Activated B cell treated with CpG ODN at 0.5 μM for 24 hours (primary cell): ENCODE results near the gene IL10RA. TPM values are rescaled to one million over a fixed set of nuclear protein-coding genes. Genes with fewer than 3 reads are reported as not detected.
A peak's percentile ranks its signal among the peaks of the same experiment; 100 is the strongest.

ENCODE experiments used
- ATAC-seq: fragments of 200-7000 bp; cut with Tn5 transposase; one replicate; pipeline ENCODE4 v1.10.0; 2021; ENCODE audit warnings: low read depth, mild to moderate bottlenecking, moderate library complexity
- CTCF ChIA-PET: fragments of 350-600 bp; sonication (Branson Sonifier 250); formaldehyde crosslinking; loops from one replicate; lab custom pipeline; 2021; ENCODE audit warnings: antibody characterized with exemption; lab: Charles Lee
- POLR2A ChIA-PET: fragments of 350-600 bp; sonication (Branson Sonifier 250); formaldehyde crosslinking; loops from one replicate; lab custom pipeline; 2021; ENCODE audit warnings: antibody characterized with exemption; lab: Charles Lee
- DNase-seq: peaks from one replicate; pipeline ENCODE4 v3.0.0; 2022
- H3K27ac Mint-ChIP-seq: one replicate; pipeline ENCODE4 v1.8.0; 2020; ENCODE audit warnings: mixed read lengths
- H3K27me3 Mint-ChIP-seq: one replicate; pipeline ENCODE4 v1.8.0; 2021; ENCODE audit warnings: mixed read lengths
- H3K36me3 Mint-ChIP-seq: one replicate; pipeline ENCODE4 v1.8.0; 2021; ENCODE audit warnings: low read depth, mixed read lengths
- H3K4me1 Mint-ChIP-seq: one replicate; pipeline ENCODE4 v1.8.0; 2021; ENCODE audit warnings: mixed read lengths
- H3K4me3 Mint-ChIP-seq: one replicate; pipeline ENCODE4 v1.8.0; 2020; ENCODE audit warnings: mild to moderate bottlenecking, mixed read lengths
- H3K9me3 Mint-ChIP-seq: one replicate; pipeline ENCODE4 v1.8.0; 2020; ENCODE audit warnings: mixed read lengths
- intact Hi-C: fragments of 100-400 bp; cut with micrococcal nuclease; formaldehyde crosslinking; loops from one replicate; pipeline ENCODE4 v1.15.1; 2024
- total RNA-seq: library from RNA; stranded (reverse); gene quantifications from 2 replicates; pipeline ENCODE4 v1.2.3, GENCODE V29; 2022
- TF ChIP-seq, protein P1 (sequence below): fragments of 200-600 bp; IDR thresholded peaks from one replicate; pipeline ENCODE4 v1.8.0; 2022; ENCODE audit warnings: antibody characterized with exemption, mild to moderate bottlenecking

IL10RA gene
- total RNA-seq, 1 donor from 2014 or later: 350 TPM

DNA sequence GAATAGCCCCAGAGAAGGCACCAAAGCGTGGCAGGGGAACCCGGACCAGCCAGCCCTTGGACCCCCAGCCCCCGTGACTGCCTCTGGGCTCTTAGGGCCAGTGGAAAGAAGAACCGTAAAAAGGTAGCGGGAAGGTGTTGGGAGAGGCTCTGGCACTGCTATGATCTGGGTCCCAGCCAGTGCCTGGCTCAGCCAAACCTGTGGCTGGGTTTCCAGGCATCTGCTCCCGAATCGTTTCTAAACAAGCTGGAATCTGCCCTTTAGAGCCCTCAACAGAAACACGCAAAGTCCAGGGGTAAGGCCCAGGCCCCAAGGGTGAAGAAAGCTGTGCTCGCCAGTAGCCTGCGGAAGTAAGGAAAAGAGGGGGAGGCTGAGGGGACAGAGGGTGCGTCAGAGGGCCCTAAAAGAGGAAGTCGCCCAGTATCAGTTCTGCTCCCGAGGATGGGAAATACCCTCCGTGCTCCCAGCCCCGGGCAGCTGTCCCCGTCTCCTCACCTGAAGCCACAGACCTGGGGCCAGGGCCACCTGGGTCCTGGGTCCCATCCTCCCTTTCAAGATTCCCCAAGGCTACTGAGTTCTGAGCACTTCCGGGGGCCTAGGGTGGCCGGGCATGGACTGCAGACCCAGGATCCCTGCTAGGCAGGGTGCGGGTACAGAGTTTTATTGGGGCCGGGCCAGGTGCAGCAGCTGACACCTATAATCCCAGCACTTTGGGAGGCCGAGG, 24.7 kb downstream of the IL10RA start:
- H3K4me3 Mint-ChIP-seq: peak overlapping the region; percentile 66
- CTCF ChIA-PET: interaction anchor here (1.5 to 5.2 kb wide), 4 partner anchors 10 to 64 kb away, joined by 5 to 42 read pairs (median 8); no protein-coding TSS in a partner anchor
- peaks cover 100% of the 10 kb centered on the region for H3K4me1 Mint-ChIP-seq
- TF ChIP-seq, protein P1, sequence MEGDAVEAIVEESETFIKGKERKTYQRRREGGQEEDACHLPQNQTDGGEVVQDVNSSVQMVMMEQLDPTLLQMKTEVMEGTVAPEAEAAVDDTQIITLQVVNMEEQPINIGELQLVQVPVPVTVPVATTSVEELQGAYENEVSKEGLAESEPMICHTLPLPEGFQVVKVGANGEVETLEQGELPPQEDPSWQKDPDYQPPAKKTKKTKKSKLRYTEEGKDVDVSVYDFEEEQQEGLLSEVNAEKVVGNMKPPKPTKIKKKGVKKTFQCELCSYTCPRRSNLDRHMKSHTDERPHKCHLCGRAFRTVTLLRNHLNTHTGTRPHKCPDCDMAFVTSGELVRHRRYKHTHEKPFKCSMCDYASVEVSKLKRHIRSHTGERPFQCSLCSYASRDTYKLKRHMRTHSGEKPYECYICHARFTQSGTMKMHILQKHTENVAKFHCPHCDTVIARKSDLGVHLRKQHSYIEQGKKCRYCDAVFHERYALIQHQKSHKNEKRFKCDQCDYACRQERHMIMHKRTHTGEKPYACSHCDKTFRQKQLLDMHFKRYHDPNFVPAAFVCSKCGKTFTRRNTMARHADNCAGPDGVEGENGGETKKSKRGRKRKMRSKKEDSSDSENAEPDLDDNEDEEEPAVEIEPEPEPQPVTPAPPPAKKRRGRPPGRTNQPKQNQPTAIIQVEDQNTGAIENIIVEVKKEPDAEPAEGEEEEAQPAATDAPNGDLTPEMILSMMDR: no peak
- peak overlapping the region; percentile 98 for H3K27ac Mint-ChIP-seq
- POLR2A ChIA-PET: interaction anchor here (0.5 to 41.6 kb wide), 14 partner anchors 10 to 873 kb away, joined by 3 to 1422 read pairs (median 8); partner anchors contain the start of genes CXCR5 and IL10RA
- intact Hi-C loops: loop anchor here (1.0 kb wide), 7 partner anchors 8 to 196 kb away; partner anchors contain the start of gene IL10RA
- DNase-seq (peak; percentile 77), ATAC-seq (peak; percentile 67)
- peaks cover 2% of the 10 kb centered on the region for H3K9me3 Mint-ChIP-seq
- H3K36me3 Mint-ChIP-seq: peaks cover 2% of the 10 kb centered on the region
- no peaks in the 10 kb centered on the region for H3K27me3 Mint-ChIP-seq

DNA sequence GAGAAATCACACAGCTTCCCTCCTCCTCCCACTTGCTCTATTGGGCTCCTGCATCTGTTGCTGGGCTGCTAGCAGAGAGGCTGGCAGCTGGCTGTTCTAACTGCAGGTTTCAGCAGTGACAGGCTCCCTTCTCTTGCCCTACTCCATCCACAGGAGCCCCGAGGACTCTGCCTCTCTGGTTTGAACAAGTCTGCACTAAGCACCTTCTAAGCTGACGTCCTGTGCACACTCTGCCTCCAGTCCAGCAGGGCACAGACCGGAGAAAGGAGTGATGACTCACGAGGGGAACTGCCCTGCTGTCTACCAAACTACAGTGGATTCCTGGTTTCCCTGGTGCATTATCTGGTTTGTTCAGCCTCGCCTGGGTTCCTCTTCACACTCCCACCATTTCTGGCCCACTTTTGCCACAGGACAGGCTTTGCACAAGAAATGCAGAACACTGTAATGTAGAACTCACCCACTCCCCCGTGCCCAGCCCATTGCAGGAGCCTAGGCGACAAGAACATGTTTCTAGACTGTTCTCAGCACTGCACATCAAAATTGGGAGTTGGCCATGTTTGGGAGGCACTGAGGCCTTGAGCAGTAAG, 26.0 kb downstream of the IL10RA start:
- Mint-ChIP-seq H3K4me3 (peak overlapping the region; percentile 50), H3K4me1 (peaks cover 98% of the 10 kb centered on the region), H3K36me3 (peaks cover 3% of the 10 kb centered on the region), H3K27ac (peak overlapping the region; percentile 98), H3K9me3 (peaks cover 2% of the 10 kb centered on the region), H3K27me3 (no peaks in the 10 kb centered on the region)
- intact Hi-C loops: loop anchor here (1.0 kb wide), 2 partner anchors 34 to 41 kb away; no protein-coding TSS in a partner anchor
- CTCF ChIA-PET: interaction anchor here (1.3 to 5.2 kb wide), 4 partner anchors 40 to 204 kb away, joined by 3 to 42 read pairs (median 8); no protein-coding TSS in a partner anchor
- peak; percentile 45 for ATAC-seq
- TF ChIP-seq, protein P1: no peak
- DNase-seq: no peak
- POLR2A ChIA-PET: interaction anchor here (0.7 to 41.6 kb wide), 11 partner anchors 9 to 196 kb away, joined by 3 to 1422 read pairs (median 6); partner anchors contain the start of gene IL10RA

DNA sequence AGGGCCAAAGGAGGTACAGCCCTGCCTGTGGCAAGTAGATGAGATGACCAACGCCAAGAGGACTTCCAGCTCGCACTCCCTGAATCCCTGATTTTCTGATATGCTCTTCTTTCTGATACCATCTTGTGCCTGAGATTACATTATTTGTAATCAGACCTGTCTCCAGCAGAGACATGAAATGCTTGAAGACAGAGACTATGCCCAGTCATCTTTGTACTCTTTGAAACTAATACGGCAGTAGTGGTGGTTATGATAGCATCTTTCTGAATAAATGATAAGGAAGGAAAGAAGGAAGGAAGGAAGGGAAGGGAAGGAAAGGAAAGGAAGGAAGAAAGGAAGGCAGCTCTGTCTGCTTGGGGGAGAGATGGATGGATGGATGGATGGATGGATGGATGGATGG, 27.8 kb downstream of the IL10RA start:
- intact Hi-C loops: no loop called here
- TF ChIP-seq, protein P1: no peak
- Mint-ChIP-seq H3K27me3 (no peaks in the 10 kb centered on the region), H3K36me3 (peaks cover 15% of the 10 kb centered on the region), H3K4me3 (no peak overlapping the region), H3K9me3 (peaks cover 11% of the 10 kb centered on the region), H3K4me1 (peaks cover 79% of the 10 kb centered on the region), H3K27ac (peak overlapping the region; percentile 98)
- CTCF ChIA-PET: interaction anchor here (5.2 kb wide), 1 partner anchor 38 kb away, joined by 42 read pairs; no protein-coding TSS in a partner anchor
- POLR2A ChIA-PET: interaction anchor here (1.2 to 25.5 kb wide), 4 partner anchors 9 to 198 kb away, joined by 4 to 1422 read pairs (median 111); partner anchors contain the start of gene IL10RA
- ATAC-seq: no peak
- no peak for DNase-seq

DNA sequence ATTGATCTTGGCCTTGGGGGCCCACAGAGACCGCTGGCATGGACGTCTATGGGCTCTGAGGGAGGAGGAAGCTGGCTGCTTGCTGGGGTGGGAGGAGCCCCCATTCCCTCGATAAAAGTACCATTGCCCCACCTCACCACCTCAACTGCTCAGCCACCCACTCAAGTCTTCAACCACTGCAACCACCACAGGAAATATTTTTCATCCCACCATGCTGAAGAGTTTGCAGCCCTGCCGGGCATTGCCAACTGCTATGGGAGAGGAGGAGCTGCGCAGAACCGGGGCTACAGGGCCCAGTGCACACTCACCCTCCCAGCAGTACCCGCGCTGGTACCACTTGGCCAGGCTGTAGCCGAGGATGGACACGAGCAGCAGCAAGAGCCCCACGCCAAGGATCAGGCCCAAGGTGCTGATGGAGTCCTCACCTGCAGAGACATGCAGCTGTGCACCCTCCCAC, 29.2 kb downstream of the IL10RA start:
- H3K36me3 Mint-ChIP-seq: peaks cover 15% of the 10 kb centered on the region

More for the DNA sequence above, 29.2 kb downstream of the IL10RA start:
- intact Hi-C loops: no loop called here
- Mint-ChIP-seq H3K4me3 (peak overlapping the region; percentile 65), H3K9me3 (peaks cover 14% of the 10 kb centered on the region), H3K4me1 (peaks cover 66% of the 10 kb centered on the region), H3K27ac (peak overlapping the region; percentile 98), H3K27me3 (no peaks in the 10 kb centered on the region)
- ATAC-seq: peak; percentile 8
- ChIA-PET CTCF (interaction anchor here (1.1 to 2.4 kb wide), 9 partner anchors 9 to 68 kb away, joined by 3 to 14 read pairs (median 3); no protein-coding TSS in a partner anchor), POLR2A (interaction anchor here (0.9 to 25.5 kb wide), 14 partner anchors 9 to 207 kb away, joined by 3 to 1422 read pairs (median 7); partner anchors contain the start of gene IL10RA)
- no peak for DNase-seq
- TF ChIP-seq, protein P1: no peak
